GM12892 (cell line): ENCODE measurements around the gene HLF.

Experiments used
- POLR2A ChIP-seq: IDR thresholded peaks from 2 replicates; pipeline ENCODE4 v1.6.1; 2011; ENCODE audit warnings: low read depth, low read length, control low read depth
- POLR2AphosphoS5 ChIP-seq: IDR thresholded peaks from 2 replicates; pipeline ENCODE4 v1.6.1; 2011; ENCODE audit warnings: low read depth, low read length, control low read depth
- TAF1 ChIP-seq: IDR thresholded peaks from 2 replicates; pipeline ENCODE4 v1.6.1; 2011; ENCODE audit warnings: low read depth, mild to moderate bottlenecking, control low read depth, low read length, borderline replicate concordance

- TF ChIP-seq POLR2A (no peak), TAF1 (no peak), POLR2AphosphoS5 (no peak)
Measured at GRCh38 chr17:55259684-55260111, 5.1 kb upstream of the HLF start.
